ENCODE measurements around the gene PDIA6.

DNA sequence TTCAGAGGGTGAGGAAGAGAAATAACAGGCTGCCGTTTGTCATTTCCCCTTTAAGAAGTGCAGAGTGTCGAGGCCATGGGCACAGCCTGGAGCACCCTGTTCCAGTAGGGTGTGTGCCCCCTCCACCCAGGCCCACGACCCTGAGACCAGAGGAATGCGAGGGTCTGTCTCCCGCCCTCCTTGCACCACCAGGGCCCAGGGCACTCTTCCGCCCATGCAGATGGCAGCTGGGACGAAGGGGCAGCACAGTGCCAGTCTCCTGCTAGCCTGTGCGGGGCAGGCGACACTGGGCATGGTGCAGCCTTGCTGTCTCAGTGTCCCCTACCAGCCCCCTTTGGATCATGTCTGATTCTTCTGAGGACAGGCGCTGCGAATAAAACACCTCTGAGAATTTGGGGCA lies 15.8 kb upstream of the PDIA6 start:
- TF ChIP-seq, protein P1, sequence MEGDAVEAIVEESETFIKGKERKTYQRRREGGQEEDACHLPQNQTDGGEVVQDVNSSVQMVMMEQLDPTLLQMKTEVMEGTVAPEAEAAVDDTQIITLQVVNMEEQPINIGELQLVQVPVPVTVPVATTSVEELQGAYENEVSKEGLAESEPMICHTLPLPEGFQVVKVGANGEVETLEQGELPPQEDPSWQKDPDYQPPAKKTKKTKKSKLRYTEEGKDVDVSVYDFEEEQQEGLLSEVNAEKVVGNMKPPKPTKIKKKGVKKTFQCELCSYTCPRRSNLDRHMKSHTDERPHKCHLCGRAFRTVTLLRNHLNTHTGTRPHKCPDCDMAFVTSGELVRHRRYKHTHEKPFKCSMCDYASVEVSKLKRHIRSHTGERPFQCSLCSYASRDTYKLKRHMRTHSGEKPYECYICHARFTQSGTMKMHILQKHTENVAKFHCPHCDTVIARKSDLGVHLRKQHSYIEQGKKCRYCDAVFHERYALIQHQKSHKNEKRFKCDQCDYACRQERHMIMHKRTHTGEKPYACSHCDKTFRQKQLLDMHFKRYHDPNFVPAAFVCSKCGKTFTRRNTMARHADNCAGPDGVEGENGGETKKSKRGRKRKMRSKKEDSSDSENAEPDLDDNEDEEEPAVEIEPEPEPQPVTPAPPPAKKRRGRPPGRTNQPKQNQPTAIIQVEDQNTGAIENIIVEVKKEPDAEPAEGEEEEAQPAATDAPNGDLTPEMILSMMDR (conservative IDR thresholded peaks at IDR 0.05; ENCODE audit: low read depth, low read length) = no peak
- no peak for TF ChIP-seq CEBPB (IDR thresholded peaks at IDR 0.05; ENCODE audit: low read depth, low read length)
